SK-N-MC (cell line): ENCODE data around the gene MED29.

Experiments
- EZH2 ChIP-seq: fragments of 200-600 bp; sonication (generic); IDR thresholded peaks from one replicate; pipeline ENCODE4 v1.6.1; 2017; ENCODE audit warnings: antibody characterized with exemption
- FOXP2 ChIP-seq: optimal IDR thresholded peaks from 2 replicates; pipeline ENCODE3; 2011; ENCODE audit warnings: mild to moderate bottlenecking, moderate library complexity; ENCODE audit not compliant: insufficient read depth; ENCODE audit errors: extremely low read length, control extremely low read depth
- POLR2AphosphoS5 ChIP-seq: IDR thresholded peaks from 2 replicates; pipeline ENCODE4 v1.6.1; 2012; ENCODE audit warnings: mild to moderate bottlenecking, low read depth, low read length, borderline replicate concordance

DNA sequence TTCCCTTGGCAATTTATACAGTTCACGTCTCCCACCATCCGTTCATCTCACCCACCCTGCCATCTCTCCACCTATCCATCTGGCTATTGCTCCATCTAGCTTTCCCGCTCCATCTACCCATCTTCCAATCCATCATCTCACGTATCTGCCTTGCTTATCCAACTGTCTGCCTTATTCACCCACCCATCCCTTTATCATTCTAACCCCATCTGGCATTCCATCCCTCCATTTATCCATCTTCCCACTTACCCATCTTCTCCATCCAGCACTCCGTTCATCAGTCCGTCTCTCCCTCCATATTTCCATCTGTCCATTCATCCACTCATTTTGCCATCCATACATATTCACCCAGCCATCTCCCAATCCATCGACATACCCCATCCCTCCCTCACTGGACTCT lies 34.6 kb downstream of the MED29 start:
- TF ChIP-seq EZH2 (no peak), POLR2AphosphoS5 (no peak; the same call in 1 of the 2 replicates), FOXP2 (no peak)
